DLD1 (cell line): ENCODE measurements around the gene B4GALT7.

Experiments
- in situ Hi-C: cut with HindIII; loops from 2 replicates; pipeline ENCODE4 v1.10.0; 2017; ENCODE audit warnings: low sequenced_read_pairs

B4GALT7 gene

GRCh38 chr5:177592905-177593304, 7.0 kb upstream of the B4GALT7 start:
- in situ Hi-C loops, result no loop called here

DNA sequence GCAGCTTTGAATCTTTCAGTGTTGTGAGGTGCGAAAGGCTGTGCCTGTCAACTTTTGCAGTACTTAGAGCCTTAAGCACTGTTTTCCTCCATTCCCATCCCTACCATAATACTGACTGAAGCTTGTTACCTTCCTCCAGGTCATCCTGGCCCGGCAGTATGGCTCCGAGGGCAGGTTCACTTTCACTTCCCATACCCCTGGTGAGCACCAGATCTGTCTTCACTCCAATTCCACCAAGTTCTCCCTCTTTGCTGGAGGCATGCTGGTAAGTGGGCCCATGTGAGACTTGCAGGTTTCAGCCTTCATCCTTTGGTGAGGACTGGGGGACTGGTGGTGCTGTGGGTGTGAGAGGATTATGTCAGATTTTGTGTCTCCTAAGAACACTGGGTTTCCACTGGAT, 6.4 kb upstream of the B4GALT7 start:
- in situ Hi-C loops, result no loop called here

GRCh38 chr5:177594071-177594470, 5.9 kb upstream of the B4GALT7 start:
- in situ Hi-C loops, result no loop called here

DNA sequence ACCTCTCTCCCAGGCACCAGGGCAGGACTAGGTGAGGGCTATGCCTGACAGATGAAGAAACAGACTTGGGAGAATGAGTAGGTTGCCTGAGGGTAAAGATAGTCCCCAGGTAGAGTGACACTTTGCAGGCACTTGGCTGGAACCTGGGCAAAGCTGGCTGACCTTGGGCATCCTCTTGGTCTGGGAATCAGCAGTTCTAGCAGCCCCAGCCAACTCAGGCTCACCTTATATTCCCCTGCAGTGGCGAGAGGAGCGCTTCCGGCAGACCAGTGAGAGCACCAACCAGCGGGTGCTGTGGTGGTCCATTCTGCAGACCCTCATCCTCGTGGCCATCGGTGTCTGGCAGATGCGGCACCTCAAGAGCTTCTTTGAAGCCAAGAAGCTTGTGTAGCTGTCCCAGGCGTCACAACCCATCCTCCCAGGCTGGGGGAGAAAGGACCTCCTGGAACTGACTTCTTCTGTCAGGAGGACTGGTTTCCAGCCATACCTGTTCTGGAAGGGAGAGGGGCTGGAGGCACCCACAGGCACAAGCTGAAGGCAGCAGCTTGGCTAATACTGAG, 4.8 kb upstream of the B4GALT7 start:
- in situ Hi-C loops, result no loop called here

- in situ Hi-C loops, result no loop called here
These were observed 3.7 kb upstream of the B4GALT7 start for GRCh38 chr5:177595991-177596774.

DNA sequence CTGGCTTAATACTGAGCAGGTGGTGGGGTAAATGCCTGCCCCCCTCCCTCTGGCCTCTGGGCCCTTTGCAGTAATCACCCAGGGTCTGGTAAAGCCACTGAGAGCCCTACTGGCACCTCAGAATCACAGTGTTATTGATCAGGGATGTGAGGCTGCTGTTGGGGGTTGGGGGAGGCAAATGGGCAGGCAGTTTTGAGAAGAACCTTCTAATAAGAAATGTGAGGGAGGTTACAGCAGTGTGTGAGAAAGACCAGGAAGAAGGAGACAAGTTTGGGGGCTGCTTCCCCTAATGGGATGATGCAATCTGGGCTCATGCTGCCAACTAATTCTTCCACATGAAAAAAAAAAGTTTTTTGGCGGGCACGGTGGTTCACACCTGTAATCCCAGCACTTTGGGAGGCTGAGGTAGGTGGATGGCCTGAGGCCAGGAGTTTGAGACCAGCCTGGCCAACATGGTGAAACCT, 3.1 kb upstream of the B4GALT7 start:
- in situ Hi-C loops, result no loop called here

DNA sequence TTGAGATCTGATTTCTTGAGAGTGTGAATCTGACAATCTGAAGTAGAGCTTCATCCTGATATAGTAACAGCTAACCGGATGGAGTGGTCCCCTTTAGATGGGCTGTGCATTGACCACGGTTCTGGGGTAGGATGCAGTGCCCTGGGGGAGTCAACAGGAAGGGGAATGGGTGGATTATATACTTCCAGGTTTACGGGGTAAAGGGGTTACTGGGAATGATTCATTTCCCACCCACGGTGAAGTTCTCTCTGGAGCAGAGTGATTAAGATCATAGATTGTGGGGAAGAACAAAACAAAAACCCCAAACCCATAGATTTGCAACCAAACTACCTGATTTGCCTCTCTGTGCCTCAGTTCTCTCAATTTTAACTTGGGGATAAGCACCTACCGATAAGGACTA, 1.5 kb upstream of the B4GALT7 start:
- in situ Hi-C loops, result no loop called here

DNA sequence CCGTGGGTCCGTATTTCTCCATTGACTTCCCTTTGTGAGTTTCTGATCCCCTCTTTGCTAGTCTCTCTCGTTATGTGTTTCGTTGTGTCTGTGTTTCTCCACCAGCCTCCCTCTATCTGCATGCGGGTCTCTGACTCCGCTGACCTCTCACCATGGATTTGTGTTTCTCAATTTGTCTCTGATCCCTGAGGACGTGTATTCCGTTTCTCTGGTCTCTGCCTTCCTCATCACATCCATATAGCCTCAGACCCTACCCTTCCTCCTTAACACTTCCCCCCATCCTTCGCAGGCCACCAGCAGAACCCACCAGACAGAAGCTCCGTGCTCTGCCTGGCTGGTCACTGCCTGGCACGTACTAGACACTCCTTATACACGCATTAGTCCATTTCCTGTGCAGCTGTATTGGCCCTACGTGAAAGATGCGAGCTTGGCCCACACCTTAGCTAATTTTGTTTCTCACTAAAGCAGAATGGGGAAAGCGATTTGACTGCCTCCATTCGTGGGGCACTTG, 631 bp downstream of the B4GALT7 start:
- in situ Hi-C loops, result no loop called here

- in situ Hi-C loops, result no loop called here
These were observed 1.2 kb downstream of the B4GALT7 start for GRCh38 chr5:177601126-177601525.

DNA sequence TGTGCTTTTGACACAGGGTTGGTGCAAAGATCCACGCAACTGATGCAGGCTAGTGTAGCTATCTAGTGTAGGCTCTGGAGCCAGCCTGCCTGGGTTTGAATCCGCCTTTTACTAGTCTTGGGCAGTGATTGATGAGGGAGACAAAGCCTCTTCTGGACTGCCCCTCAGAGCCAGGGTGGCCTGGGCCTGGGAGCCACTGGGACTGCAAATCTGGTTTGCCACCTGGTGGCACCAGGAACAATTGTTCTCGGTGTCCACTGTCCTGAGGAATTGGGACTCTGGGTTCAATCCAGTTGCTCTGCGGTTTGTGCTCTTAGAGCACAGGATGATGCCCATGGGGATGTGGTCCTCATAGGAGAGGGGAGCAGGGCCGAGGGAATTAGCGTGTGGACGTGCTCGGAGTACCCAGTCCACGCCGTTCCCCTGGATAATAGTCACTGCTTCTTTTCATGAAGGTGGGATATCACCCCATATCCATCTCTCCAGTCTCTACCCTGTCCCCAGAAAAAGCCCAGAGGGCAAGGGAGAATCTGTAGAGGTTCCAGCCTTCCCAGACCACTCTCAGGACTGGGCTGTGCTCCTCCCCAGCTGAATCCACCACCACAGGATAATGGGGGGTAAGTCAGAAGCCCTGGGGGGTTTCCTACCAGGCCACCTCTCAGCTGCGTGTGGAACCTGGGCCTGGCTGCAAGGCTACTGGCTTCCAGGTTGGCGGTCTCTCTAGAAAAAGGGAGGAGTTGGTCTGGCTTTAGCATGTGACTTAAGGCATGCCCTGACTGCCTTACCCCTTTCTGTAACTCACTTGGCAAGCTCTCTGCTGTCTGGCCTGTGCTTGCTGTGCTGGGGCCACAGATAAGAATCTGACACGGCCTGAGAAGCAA, 1.9 kb downstream of the B4GALT7 start:
- in situ Hi-C loops, result no loop called here

DNA sequence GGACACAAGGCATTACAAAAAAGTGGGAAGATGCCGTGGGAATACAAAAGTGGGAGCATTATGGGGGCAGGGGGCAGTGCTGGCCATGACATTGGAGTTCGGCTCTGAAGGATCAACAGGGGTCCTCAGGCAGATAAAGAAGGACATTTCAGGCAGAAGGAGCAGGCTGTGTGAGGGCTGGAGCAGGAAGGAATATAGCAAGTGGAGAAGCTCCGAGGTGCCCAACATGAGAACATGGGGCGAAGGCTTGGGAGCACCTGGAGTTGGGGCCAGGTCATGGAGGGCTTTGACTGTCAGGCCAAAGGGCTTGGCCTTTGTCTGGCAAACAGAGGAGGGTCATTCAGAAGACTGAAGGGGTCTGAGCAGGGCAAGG, 2.5 kb downstream of the B4GALT7 start:
- in situ Hi-C loops, result no loop called here

DNA sequence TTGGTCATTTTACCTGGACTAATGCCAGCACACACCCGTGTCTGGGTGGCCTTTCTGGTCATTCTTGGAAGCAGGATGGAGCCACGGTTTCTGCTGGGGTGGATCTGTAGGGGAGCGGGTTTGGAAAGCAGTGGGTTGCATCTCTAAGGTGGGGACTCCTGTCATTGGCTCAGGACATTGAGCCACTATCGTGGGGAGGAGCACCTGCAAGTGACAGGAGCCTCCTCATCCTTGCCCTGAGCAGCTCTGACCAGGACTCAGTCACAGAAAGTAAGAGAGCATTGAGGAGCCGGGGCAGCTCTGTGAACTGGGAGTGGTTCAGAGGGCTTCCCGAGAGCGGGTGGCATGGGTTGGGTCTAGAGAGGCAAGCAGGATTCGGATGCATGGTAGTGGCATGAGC, 3.7 kb downstream of the B4GALT7 start:
- in situ Hi-C loops, result no loop called here

GRCh38 chr5:177604116-177604521, 4.2 kb downstream of the B4GALT7 start:
- in situ Hi-C loops, result no loop called here

DNA sequence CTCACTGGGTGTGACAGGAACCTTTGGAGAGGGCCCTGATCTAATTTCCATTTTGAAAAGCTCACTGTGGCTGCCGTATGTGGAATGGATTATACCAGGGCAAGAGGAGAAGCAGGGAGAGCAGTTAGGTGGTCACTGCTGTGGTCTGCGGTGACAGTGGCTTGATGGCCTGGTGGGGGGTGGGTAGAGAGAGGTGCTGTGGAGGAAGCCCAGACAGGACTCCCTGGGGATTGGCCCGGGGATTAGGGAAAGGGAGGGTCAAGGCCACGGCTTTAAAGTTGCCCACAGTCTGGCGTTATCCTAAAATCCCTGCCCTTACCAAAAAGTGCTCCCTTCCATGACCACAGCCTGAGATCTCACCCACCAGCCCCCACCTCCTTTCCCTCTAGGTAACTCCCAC, 4.7 kb downstream of the B4GALT7 start:
- in situ Hi-C loops, result no loop called here

GRCh38 chr5:177605078-177605477, 5.1 kb downstream of the B4GALT7 start:
- in situ Hi-C loops, result no loop called here

DNA sequence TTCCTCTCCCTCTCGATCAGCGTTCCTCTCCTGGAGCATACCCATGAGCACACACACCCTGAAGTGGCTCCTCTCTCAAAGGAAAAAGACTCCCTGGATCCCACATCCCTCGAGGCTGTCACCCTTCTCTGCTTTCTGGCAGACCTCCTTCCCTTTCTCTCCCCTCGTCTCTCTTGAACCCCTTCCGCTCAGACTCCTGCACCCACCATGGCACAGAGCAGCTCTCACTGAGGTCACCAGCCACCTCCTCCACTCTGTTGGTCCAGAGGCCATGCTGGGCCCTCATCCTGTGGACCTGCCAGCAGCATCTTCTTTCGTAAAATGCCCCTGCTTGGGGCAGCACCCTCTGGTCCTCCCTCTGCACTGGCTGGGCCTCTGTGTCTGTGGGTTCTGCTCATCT, 5.7 kb downstream of the B4GALT7 start:
- in situ Hi-C loops, result no loop called here

DNA sequence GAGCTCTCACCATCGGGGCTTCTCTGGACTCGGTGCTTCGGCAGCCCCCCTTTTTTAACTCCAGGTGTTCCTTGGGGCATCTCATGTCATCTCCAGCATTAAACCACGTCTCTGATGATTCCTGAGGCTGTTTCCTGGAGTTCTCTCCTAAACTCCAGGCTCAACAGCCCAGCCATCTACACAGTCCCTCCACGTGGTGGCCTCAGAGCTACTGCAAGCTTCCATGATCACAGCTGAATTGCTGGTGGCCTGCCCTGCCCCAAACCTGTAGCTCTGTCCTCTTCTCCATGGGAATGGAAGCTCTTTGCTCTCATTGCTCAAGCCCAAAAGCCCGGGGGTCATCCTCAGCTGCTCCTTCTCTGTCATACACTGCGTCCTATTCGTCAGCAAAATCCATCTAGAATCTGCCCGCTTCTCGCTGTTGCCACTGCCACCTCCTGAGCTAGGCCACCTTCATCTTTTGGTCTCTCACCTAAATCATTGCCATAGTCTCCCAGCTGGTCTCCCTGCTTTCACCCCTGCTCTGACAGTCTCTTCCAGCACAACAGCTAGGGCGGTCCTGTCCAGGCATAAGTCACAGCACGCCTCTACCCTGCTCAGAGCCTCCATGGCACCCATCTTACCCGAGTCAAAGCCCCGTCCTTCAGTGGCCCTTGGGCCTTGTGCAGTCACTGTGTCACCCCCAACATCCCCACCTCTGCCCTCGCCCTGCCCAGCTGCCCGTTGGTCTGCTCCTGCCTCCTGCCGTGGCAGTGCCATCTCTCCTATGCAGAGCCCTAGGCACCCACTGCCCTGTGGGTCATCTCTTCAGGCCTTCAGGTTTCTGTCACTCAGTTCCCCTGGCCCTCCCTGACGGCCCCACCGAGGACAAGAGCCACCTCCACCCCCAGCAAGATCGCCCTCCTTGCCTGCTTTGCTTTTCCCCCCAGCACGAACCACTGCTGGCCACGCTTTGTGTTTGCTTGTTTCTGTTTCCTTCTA, 6.4 kb downstream of the B4GALT7 start:
- in situ Hi-C loops, result no loop called here

DNA sequence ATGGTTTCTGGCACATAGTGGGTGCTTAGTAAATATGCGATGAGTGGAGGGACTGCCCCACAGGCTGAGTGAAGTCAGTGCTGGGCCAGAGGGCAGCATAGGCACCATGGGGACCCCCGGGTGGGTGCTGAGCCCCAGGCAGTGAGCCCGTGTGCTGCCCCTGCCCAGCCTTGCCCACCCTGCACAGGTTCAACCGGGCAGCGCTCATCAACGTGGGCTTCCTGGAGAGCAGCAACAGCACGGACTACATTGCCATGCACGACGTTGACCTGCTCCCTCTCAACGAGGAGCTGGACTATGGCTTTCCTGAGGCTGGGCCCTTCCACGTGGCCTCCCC, 7.2 kb downstream of the B4GALT7 start:
- in situ Hi-C loops, result no loop called here

DNA sequence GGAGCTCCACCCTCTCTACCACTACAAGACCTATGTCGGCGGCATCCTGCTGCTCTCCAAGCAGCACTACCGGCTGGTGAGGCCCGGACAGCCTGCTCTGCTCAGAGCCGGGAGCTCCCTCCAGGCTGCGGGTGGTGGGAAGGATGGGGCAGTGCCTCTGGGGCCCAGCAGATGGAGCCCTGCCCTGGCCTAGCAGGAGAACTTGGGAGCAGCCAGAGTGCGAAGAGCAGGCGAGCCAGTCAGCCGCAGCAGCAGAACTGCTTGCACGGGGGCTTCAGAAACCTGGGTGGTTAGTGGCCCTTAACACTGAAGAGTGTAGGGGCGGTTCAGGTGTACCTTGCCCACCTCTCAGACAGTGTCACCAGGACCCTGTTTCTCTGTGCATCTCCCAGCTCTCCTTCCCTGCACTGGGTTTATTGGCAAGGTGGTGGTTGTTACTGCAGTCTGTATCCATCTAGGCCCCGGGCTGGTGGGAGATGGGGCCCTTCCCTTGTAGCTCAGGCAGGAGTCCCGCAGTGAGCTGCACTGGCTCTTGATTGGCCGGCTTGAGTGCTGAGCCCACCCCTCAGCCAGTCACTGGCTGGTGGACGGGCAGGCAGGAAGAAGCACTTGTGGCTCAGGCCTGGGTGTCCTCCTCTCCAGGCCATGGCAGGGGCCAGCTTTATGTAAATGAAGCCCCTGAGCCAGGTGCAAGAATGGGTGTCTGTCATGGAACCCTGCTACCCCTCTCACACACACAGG, 7.7 kb downstream of the B4GALT7 start:
- in situ Hi-C loops, result no loop called here
